Brain microvascular endothelial cell (primary cell): Measurements from ENCODE around the gene PRKCB.
"Not testable (repeated sequence)": the region's sequence is repeated elsewhere in the genome, so short reads cannot be mapped to it uniquely, and the experiment has no call there.

Experiments used
- DNase-seq: peaks from one replicate; pipeline ENCODE4 v3.0.0-alpha.2; 2020
- H3K27ac ChIP-seq: fragments of 250-450 bp; sonication (Bioruptor Pico); 2 replicates; pipeline ENCODE4 v1.5.1; 2020; ENCODE audit warnings: mild to moderate bottlenecking, moderate library complexity
- H3K27me3 ChIP-seq: fragments of 250-450 bp; sonication (Bioruptor Pico); replicated peaks from 2 replicates; pipeline ENCODE4 v1.5.1; 2020; ENCODE audit warnings: mild to moderate bottlenecking
- H3K36me3 ChIP-seq: fragments of 250-450 bp; sonication (Bioruptor Pico); replicated peaks from 2 replicates; pipeline ENCODE4 v1.5.1; 2020; ENCODE audit warnings: mild to moderate bottlenecking
- H3K4me3 ChIP-seq: 2 replicates; pipeline ENCODE4 v1.5.1; 2011; ENCODE audit warnings: low read depth, mild to moderate bottlenecking, control low read depth, low read length, moderate library complexity
- in situ Hi-C: cut with HindIII; loops from 2 replicates; pipeline ENCODE4 v1.10.0; 2017; ENCODE audit warnings: low sequenced_read_pairs, low pct_ligation_motif_present
- TF ChIP-seq, protein P1 (sequence below): IDR thresholded peaks from 2 replicates; pipeline ENCODE4 v1.5.1; 2011; ENCODE audit warnings: low read depth, mild to moderate bottlenecking, moderate library complexity, low read length, control low read depth, inconsistent platforms; ENCODE audit errors: missing control alignments

PRKCB gene

DNA sequence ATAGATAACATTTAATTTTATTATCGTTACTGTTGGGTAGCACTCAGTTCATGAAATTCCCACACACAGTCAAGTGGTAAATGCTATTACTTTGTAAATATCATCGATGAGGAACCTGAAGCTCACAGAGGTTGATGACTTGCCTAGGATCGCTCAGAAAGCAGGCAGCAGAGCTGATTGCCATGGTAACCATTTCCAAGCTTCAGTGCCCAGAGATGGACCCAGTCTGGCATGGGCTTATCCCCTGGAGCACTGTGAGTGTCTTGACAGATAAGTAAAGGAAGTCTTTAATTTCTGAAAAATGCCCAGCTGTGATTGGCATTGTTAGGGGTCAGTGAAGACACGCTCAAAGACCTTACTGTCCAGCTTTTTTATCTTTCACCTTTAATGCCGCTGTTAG lies 95.0 kb downstream of the PRKCB start:
- Histone ChIP-seq H3K36me3 (no peaks in the 10 kb centered on the region), H3K27ac (no peak overlapping the region), H3K27me3 (no peaks in the 10 kb centered on the region), H3K4me3 (no peak overlapping the region)
- in situ Hi-C loops = no loop called here
- DNase-seq = no peak
- TF ChIP-seq, protein P1, sequence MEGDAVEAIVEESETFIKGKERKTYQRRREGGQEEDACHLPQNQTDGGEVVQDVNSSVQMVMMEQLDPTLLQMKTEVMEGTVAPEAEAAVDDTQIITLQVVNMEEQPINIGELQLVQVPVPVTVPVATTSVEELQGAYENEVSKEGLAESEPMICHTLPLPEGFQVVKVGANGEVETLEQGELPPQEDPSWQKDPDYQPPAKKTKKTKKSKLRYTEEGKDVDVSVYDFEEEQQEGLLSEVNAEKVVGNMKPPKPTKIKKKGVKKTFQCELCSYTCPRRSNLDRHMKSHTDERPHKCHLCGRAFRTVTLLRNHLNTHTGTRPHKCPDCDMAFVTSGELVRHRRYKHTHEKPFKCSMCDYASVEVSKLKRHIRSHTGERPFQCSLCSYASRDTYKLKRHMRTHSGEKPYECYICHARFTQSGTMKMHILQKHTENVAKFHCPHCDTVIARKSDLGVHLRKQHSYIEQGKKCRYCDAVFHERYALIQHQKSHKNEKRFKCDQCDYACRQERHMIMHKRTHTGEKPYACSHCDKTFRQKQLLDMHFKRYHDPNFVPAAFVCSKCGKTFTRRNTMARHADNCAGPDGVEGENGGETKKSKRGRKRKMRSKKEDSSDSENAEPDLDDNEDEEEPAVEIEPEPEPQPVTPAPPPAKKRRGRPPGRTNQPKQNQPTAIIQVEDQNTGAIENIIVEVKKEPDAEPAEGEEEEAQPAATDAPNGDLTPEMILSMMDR = no peak

DNA sequence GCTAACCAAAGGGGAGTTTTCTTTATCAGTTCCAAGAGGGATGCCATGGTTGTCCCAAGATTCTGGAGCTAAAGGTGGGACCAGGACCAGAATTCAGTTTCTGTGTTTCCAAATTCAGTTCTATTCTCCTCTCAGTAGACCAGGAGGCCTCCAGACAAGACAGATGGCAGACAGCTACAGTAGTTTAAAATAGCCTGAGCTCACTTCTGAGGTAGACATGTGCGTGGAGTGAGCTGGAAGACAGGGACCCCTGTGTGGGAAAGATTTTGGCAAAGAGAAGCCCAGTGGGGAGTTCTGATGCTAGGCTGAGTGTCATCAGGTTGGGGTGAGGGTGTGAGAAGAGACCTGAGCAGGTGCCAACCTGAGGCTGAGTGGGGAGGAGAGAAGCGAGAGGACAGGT lies 95.4 kb downstream of the PRKCB start:
- DNase-seq = no peak
- TF ChIP-seq, protein P1 = no peak
- H3K27me3 ChIP-seq = no peaks in the 10 kb centered on the region
- no peaks in the 10 kb centered on the region for H3K36me3 ChIP-seq
- no peak overlapping the region for H3K27ac ChIP-seq
- no peak overlapping the region for H3K4me3 ChIP-seq
- in situ Hi-C loops = no loop called here

DNA sequence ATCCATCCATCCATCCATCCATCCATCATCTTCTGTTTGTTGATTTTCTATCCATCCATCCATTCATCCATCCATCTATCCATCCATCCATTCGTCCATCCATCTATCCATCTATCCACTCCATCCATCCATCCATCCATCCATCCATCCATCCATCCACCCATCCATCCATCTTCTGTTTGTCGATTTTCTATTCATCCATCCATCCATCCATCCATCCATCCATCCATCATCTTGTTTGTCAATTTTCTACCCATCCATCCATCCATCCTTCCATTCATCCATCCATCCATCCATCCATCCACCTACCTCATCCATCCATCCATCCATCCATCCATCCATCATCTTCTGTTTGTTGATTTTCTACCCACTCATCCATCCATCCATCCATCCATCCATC lies 97.9 kb downstream of the PRKCB start:
- DNase-seq, H3K4me3 ChIP-seq, in situ Hi-C loops: not testable (repeated sequence)

DNA sequence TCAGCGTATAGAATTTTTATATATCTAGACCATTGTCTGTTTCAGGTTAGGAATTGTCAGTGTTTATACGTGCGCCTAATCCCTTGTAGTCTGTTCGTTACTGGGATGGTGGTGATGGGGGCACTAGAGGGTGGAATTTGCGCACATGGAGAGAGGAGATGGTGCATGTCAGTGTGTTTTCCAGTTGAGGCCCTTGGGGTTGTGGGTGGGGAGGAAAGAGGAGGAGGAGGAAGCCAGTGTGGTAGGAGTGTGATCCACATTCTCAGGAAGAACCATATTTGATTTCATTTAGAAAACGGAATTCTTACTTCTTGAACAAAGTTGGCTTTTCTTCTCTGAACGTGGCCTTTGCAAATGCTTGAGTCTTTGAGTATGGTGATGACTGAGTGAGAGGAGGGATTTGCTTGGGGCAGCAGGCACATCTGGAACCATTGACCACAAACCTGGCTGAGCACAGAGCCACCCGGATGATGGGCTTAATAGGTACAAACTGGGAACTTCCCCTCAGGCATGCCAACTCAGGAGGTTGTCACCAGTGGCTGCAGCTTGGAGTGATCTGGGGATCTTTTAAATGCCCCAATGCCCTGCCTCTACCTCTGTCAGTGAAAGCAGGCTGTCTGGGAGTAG lies 98.9 kb downstream of the PRKCB start:
- TF ChIP-seq, protein P1 = no peak
- H3K36me3 ChIP-seq = no peaks in the 10 kb centered on the region
- in situ Hi-C loops = no loop called here
- no peak overlapping the region for H3K27ac ChIP-seq
- H3K27me3 ChIP-seq = no peaks in the 10 kb centered on the region
- no peak overlapping the region for H3K4me3 ChIP-seq
- DNase-seq = no peak

More for the DNA sequence above, 97.9 kb downstream of the PRKCB start:
- not testable (repeated sequence) for H3K36me3 ChIP-seq, H3K27ac ChIP-seq, H3K27me3 ChIP-seq

DNA sequence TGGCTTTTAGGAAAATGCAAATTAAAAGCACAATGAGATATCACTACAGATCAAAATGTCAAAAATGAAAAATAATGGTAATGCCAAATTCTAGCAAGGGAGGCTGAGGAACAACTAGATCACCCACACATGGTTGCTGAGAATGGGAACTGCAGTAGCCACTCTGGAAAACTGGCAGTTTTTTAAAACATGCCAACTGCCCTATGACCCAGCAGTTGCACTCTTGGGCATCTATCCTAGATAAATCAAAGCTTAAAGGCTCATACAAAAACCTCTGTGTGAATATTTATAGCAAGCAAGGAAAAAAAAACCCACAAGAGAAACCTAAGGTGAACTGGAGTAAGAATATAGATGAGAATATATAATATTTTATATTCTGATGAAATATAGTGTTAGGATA lies 104.3 kb downstream of the PRKCB start:
- DNase-seq = no peak
- Histone ChIP-seq H3K27ac (no peak overlapping the region), H3K36me3 (no peaks in the 10 kb centered on the region), H3K27me3 (no peaks in the 10 kb centered on the region), H3K4me3 (no peak overlapping the region)
- in situ Hi-C loops = no loop called here
- TF ChIP-seq, protein P1 = no peak

DNA sequence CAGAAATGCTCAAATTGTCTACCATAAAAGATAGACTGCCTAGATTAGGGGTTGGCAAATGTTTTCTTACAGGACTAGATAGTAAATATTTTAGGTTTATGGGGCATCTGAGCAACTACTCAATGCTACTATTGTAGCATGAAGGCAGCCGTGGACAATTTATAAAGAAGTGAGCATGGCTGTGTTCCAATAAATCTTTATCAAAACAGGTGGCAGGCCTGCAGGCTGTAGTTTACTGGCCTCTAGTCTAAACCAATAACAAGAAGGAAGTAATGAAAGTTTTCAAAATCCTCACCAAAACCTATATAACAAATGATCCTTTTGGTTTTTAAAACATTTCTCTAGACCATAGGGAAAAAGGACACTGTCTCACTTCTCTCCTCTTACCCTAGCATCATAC lies 105.2 kb downstream of the PRKCB start:
- in situ Hi-C loops = no loop called here
- H3K36me3 ChIP-seq = no peaks in the 10 kb centered on the region
- H3K27ac ChIP-seq = no peak overlapping the region
- H3K27me3 ChIP-seq = no peaks in the 10 kb centered on the region
- DNase-seq = no peak
- no peak overlapping the region for H3K4me3 ChIP-seq
- TF ChIP-seq, protein P1 = no peak
